ENCODE measurements around the gene ARID1B. TPM values are rescaled to one million over a fixed set of nuclear protein-coding genes. Genes with fewer than 3 reads are reported as not detected.

ARID1B gene
- total RNA-seq, 1 donor from 2014 or later = 223 TPM

DNA sequence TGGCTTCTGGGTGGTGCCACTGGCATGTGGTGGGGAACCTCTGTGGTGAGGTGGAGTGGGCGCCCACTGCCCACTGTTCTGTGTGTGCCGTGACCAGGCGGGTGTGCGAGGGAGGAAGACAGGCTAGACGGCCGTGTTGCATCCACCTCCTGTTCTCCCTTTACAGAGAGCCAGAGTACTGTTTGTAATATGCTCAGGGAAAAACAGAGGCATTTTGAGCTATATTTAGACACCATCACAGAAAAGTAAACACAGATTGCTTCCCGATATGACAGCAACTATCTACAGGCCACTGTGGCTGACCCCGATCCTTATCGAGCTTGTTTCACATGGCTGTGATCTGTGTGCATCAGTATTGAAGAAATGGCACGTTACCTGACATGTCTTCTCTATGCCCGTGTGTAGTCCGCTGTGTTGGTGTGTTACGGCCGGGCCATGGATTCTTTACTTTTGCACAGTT lies 45.6 kb downstream of the ARID1B start:
- no peak for DNase-seq (ENCODE audit: low spot score)

DNA sequence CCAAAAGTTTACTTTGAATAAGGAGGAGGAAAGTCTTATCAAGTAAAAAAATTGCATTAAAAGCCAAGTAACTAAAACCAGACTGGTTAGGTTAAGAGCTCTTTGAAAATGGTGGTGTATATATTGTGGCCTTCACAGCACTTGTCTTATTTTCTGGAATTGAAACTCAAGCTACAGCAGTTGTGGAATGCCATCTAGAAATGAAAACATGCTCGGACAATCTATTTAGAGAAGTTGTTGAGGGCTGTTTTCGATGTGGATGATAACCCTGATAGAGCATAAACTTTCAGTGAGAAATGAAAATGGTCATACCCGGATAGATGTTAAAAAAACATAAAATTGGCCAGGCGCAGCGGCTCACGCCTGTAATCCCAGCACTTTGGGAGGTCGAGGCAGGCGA lies 47.0 kb downstream of the ARID1B start:
- no peak for DNase-seq (ENCODE audit: low spot score)

DNA sequence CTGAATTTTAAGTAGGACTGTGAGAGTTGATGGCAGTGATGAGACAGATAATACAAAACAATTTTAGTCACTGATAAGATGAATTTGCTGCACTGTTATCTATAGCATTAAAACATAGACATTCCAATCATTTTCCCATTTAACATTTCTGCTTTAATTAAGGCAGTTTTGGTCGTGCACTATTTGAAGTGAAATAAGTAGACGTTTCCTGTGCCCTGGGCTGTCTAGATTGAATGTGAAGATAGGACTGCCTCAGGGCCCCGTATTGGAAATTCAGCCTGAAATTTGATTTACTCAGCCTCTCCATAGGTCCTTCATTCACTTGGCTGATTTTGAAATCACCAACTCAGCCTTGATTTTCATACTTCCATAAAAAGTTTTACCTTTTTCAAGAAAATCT lies 48.3 kb downstream of the ARID1B start:
- DNase-seq (ENCODE audit: low spot score) = no peak

DNA sequence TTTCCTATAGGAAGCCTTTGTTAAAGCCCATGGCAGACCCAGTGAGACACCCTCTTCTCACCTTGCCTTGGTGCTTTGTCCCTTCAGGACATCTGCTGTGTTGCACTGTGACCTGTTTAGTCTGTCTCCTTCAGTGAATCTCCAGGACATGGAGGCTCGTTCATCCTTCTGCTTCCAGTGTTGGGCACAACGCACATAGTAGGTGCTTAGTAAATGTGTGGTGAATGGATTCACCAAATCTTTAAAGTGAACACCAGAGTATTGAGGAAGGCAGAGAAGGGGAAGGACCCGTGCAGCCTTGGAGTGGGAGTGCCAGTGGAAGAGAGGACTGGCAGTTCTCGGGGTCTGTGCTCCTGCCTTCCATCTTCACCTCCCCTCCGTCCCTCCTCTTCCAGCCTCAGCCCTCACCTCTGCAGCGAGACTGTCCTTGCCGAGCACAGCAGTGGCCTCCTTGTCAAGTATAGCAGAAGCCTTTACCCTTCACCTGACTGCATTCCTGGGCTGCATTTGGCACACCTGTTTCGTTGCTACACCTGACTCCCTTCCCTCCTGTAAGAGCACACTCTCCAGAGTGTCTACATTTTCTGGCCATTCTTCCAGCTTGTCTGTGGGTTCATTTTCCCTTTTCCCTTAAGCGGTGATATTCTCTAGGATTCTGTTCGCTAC lies 49.2 kb downstream of the ARID1B start:
- no peak for DNase-seq (ENCODE audit: low spot score)

DNA sequence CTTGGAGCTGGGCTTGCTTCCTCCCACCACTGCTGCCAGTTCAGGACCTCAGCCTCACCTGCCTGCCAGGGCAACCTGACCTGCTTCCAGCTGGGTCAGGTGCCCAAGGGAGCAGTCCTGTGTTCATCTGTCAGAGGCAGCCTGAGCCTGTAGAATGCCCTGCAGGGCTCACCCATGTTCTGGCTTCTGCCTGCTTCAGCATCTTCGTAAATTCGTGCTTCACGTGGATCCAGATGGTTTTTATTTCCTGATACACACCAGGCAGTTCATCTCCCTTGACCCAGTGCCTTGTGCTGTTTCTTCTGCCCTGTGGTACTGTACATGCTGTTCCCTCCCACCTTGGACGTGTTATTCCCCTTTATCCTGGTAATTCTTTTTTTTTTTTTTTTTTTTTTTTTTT lies 50.2 kb downstream of the ARID1B start:
- no peak for DNase-seq (ENCODE audit: low spot score)

DNA sequence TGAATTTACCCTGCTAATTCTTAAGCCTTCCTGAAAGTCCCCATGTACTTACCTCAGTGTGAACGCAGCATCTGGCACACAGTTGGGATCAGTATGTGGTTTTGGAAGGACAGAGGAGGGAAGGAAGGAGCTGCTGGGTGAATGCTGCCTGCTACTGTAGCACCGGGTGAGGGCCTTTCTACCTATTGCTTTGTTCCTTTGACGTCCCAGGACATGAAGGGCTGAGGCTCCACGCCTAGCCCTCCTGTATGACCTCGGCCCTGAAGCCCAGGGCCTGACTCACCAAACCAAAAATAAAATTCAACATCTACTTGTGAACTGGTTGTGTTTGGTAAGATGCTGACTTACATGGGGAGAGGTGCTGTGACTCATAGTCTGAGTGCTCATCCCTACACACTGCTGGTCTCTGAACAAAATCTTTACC lies 51.1 kb downstream of the ARID1B start:
- DNase-seq (ENCODE audit: low spot score) = no peak

DNA sequence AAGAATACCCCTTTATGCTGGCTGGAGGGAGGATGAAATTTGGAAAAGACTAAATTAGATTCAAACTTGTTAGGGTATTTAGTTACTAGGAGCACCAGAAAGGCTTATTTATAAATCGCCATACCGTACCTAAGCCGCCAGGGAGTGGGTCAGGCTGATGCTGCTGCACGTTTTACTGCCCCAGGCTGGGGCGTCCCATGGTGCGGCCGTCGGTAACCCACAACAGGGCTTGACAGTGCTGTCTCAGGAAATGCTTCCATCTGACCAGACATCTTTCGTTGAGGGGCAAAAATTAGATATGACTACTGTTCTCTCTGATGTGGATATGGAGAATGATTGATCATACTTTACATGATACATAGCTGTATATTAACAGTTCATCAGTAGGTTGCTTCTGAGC lies 52.9 kb downstream of the ARID1B start:
- no peak for DNase-seq (ENCODE audit: low spot score)

DNA sequence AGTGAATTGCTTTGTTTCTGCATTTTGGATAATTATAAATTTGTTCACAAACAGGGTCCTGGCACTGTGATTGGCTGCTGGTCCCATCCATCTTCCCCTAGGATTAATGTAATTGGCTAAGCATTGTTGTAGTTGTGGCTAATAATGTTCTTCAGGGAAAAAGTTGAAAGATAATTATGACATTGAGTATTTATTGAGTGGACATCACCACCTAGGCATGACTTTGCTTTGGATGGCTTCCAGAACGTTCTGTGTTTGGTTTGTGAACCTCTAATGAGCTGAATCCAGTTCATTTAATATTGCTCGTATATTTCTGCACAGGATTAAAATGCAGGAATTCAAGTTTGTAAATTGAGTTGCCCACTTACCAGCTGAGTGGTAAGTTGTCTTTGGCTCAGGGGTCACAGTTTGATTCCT lies 55.1 kb downstream of the ARID1B start:
- no peak for DNase-seq (ENCODE audit: low spot score)

DNA sequence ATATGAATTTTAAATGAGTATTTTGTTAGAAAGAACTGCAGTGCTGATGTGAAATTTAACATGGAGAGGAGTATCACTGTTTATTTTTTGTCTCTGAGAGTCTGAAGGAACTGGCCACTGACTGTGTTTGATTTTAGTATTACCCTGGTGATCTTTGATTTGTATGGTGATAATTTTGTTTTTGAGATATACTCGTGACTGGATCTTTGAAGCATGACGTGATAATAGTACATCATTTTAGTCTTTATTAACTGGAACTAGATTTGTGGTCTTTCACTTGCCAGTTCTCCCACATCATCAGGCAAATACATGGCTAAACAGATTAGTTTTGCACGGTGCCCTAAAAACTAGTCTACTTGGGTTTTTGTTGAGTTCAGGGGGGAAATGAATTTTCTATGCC lies 55.5 kb downstream of the ARID1B start:
- no peak for DNase-seq (ENCODE audit: low spot score)

DNA sequence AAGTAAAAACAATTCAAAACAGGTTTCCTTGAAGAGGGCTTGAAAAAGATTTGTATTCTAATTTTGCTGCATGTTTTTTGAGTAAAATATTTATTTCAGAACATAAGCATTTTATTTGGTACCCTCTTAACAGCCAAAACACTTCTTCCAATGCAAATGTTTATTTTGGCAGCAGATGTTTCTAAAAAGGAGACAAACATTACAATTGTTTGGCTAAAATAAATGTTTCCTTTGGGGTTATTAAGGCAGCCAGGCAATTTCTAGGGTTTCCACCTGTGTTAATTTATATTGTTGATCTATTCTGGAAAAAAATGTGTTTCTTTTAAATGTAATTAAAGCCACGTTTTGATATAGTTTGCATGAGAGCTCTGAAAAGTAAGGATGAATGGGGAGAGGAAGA lies 56.6 kb downstream of the ARID1B start:
- no peak for DNase-seq (ENCODE audit: low spot score)

DNA sequence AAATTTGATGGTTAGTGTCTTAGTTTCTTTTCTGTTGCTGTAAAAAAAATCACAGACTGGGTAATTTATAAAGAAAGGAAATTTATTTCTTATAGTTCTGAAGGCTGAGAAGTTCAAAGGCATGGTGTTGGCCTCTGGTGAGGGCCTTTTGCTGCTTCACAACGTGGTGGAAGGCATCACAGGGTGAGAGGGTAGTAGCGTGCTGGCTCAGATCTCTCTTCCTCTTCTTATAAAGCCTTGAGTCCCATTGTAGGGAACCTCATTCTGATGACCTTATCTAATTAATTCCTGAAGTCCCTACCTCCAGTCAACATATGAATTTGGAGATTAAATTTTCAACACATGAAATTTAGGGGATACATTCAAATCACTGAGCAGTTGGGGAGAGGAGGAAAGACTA lies 62.0 kb downstream of the ARID1B start:
- DNase-seq (ENCODE audit: low spot score) = no peak

DNA sequence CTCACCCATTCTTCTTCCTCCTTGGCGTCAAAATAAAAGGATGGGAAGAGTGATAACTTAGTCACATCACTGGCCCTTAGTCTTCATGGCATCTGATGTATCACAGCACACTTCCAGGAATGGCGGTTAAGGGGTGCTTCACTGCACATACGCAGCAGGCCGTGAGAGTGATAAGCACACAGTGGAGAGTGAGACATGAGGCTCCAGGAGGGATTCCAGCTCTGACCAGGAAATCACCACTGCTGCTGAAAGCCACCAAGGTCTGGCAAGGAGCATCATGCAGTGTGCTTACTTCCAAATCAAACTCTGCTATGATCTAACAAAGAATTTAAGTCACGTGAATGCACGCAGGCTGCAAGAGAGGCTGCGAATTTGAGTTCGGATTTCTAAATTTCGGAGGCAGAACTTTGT lies 62.4 kb downstream of the ARID1B start:
- DNase-seq (ENCODE audit: low spot score) = no peak

DNA sequence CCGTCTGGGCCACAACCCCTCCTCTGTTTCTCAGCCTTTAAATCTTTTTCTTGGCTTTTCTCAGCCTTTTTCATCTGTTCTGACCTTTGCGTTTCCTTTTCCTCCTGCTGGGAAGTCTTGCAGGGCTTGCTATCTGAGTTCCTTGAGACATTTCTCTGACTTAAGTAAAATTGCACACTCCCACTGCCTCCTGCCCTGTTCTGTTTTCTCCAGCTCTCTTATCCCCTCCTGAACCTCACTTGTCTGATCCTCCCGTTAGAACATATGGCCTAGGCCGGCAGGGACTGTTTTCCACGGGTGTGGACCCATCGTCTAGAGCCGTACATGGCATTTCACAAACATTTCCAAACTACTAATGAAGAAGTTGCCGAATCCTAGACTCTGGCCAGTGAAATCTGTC lies 63.0 kb downstream of the ARID1B start:
- no peak for DNase-seq (ENCODE audit: low spot score)

DNA sequence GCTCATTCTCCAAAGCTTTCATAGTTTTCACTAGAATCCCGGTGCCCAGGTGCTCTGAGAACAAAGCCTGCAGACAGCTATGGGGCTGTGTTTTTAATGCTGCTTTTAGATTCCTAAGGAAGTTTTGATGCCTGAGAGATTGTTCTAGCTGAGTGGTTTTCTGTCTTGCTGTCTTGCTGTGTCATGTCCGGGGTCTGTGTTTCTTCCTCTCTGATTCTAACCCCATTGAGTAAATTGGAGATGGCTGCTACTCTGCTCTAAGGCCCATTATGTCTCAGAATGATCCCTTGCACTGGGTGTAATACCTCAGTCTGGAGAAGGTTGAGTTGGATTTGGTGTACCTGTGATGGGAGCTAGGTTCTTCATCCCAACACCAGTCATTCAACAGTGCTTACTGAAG lies 63.4 kb downstream of the ARID1B start:
- no peak for DNase-seq (ENCODE audit: low spot score)

DNA sequence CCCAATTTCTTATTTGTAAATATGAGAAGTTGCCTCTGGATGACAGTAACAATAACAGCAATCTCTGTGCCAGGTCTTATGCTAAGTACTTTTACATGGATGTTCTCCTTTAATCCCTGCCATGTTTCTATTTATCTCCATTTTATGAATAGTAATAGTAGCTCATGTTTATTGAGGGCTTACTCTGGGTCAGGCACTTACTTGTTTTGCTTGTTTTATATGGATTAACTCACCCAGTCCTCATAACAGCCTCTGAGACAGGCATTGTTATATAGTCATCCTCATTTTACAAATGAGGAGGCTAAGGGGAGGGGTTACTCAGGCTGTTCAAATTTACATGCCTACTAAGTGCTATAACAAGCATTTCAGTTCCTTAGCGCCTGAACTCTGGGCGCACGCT lies 64.3 kb downstream of the ARID1B start:
- no peak for DNase-seq (ENCODE audit: low spot score)

DNA sequence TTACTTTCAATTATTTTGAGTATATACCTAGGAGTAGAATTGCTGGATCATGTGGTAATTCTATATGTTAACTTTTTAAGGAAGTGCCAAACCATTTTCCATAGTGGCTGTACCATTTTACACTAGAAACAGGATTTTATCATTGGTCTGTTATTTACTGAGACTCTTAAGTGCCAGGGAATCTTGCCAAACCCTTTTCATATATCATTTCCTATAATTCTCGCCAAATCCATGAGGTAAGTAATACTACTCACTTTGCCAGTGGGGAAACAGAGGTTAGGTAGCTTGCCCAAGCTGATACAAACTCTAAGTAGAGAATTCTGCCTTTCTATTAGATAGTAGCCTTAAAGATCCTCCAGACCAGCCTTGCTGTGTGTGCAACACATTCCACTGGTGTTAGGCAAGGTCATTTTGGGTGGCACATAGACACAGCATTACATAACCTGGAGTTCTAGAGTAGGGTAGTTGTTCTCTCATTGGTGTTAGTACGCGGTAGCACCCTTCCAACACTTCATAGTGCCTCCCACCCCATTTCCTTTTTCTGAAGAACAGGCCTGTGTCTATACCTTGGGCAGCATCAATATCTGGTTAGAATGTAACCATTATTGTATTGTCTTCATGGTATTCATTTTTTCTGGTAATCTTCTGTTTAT lies 65.5 kb downstream of the ARID1B start:
- DNase-seq (ENCODE audit: low spot score) = no peak

DNA sequence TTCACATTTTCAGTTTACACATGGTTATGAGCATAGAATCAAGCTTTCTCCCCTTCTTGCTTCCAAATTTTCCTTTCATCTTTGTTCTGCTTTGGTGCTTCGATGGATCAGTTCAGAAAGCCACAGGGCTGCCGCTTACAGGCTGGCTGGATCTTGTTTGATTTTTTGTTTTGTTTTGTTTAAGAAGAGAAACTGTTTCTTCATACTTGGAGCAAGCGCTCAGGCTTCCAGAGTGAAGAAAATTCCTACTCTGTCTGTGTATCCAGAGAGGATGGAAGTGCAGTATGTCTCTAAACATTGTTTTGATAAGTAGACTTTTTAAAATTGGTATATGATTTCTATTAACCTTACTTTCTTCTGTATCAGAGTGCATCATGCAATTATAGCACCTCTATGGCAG lies 66.9 kb downstream of the ARID1B start:
- no peak for DNase-seq (ENCODE audit: low spot score)

DNA sequence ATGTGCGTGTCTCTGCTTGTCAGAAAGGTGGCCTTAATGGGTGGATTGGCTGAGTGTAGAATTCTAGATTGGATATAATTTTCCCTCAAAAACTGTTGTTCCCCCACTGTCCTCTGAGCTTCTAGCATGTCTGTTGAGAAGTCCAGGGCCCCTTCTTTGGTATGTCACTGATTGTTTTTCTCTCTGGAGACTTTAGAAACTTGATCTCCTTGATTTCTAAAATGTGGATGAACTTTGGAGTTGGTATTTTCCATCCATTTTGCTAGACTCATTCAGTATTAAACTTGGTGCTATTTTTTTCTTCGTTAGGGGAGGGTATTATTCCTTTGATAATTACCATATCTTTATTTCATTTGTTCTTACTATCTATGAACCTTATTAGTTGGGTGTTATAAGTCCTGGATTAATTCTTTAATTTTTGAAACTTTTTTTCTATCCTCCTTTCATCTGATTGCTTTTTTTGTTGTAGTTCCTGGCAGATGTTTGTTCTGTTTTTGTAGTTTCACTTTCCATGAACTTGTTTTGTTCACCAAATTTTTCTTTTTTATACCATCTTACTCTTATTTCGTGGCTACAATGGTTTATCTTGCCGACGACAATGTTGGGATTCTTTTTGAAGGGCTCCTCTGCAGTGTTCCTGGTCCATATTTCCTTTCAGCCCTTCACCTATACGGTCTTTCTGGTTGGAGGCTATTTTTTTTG lies 68.4 kb downstream of the ARID1B start:
- DNase-seq (ENCODE audit: low spot score) = no peak

DNA sequence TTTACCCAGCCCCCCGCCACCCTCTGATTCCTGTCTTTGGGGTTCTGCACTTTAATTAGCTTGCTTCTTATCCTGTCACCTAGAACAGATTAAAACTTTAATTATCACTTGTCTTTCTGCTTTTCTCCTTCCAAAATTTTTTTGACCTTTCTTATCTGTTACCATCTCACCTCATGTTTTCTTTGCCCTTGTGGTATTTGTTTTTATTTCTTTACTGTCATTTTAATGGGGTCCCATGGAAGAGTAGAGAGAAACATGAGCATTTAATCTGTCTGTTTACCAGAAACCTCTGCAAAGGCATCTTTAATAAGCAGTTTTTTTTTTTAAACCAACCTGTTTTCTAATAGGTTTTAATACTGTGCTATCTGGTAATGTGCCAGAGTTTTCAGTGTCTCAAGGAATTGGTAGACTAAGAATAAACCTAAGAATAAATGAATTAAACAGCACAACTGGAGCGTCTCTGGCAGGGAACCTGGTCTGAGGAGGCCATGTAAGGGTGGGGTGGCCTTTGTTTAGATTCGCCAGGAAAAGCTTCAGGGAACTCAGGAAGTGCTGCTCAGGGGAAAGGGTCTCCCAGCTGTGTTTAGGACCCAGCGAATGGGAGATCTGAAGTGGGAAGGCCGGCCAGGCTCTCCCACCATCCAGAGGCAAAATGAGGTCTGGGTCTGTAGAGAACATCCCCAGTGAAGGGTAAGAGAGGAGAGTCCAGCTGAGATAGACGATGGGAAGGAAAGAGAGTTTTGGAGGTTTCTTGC lies 69.8 kb downstream of the ARID1B start:
- no peak for DNase-seq (ENCODE audit: low spot score)

DNA sequence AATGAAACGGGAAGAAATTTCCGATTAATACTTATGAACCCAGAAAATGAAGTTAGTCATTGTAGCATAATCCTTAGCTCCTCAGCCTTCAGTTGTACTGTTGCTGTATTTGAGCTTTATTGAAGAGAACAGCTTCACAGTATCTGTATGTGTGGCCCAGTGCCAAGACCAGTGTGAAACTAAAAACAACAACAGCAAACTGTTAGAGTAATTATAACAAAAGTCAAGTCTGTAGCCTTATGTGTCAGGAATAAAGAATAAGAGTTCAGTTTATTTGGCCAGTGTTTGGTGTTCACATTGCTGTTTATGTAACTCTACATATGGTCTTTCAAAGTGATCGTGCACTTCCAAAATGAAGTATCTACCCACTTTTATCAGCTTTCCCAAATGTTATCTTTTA lies 70.9 kb downstream of the ARID1B start:
- DNase-seq (ENCODE audit: low spot score) = no peak

DNA sequence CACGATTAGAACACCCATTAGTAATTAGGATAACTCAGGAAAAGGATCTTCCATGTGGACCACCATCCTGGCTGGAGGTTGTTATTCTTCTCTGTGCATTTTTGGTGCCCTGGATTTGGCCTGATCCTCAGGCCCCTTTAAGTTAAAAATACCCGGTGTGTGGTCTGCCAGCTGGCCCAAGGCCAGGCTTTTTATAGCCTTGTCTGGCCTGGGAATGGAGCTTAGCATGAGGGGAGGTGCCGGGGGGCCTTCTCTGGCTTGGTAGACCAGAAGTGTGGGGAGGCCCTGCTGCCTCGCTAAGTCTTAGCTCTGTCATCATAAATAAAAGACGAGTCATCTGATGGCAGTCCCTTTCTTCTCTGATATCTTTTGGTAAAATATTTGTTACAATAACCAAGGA lies 71.4 kb downstream of the ARID1B start:
- no peak for DNase-seq (ENCODE audit: low spot score)

DNA sequence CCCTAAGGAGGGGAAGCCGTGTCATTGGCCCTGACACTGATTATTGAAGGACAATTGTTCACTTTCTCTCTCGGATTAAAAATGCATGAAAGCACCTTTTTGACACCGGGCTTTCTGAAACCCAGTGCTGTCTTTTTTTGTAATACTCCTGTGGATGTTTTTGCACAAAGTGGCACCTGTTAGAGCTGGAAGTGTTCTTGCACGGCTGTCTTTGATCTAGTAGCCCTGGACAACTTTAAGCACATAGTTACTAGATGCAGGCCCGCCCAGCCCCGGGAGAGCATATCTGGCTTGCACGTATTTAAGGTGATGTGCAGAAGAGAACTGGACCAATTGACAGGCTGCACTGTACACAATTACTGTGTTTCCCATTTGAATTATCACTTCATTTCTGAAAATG lies 72.6 kb downstream of the ARID1B start:
- DNase-seq (ENCODE audit: low spot score) = no peak
